Body of pancreas (tissue), 4 donors: ENCODE results near the gene PPP1R9B.

Experiments
- CTCF ChIP-seq, 7 experiments: fragments of 450-650 bp in 4 of 7; fragments of 200-600 bp in 3 of 7; sonication (generic) in 3 of 7; IDR thresholded peaks; one replicate each; pipeline ENCODE4 v1.5.1; 2016 to 2019; ENCODE audit warnings: antibody characterized with exemption in 7 of 7
- POLR2A ChIP-seq, 3 donors: fragments of 450-650 bp; IDR thresholded peaks; one replicate each; pipeline ENCODE4 v1.6.1; 2016; ENCODE audit warnings: antibody characterized with exemption in 3 of 3, mild to moderate bottlenecking in 2 of 3

GRCh38 chr17:50152736-50153135, 2.3 kb upstream of the PPP1R9B start:
- TF ChIP-seq POLR2A (IDR thresholded peaks at IDR 0.05) (no peak), CTCF (IDR thresholded peaks at IDR 0.05) (no peak)
